ENCODE measurements around the gene SSBP4.
"Not testable (repeated sequence)": the region's sequence is repeated elsewhere in the genome, so short reads cannot be mapped to it uniquely, and the experiment has no call there.

The SSBP4 gene

DNA sequence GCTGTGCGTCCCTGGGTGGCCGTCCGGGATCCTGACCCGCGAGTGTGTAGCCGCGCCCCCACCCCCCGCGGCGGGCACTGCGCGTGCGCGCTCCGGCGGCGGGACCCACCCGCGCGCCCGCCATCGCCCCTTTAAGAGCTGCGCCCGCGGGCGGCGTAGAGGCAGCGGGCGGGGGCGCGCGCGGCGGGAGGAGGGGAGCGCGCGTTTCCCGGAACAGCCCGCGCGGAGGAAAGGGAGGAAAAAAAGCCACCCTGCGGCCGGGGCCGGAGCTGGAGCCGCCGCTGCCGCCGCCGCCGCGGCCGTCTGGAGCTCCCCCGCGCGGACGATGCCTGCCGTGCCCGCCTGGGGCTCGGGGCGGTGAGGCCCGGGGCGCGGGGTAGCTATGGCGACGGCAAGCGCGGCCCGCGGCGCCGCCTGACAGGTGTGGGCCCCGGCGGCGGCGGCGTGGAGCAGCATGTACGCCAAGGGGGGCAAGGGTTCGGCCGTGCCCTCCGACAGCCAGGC is at the start of gene SSBP4:
Gene SSBP4, plus strand, starts transcription at position 204 of the 504 bp plus-strand sequence. Its CDS starts 251 bp downstream, at position 455.
- peak; percentile 96 for DNase-seq

DNA sequence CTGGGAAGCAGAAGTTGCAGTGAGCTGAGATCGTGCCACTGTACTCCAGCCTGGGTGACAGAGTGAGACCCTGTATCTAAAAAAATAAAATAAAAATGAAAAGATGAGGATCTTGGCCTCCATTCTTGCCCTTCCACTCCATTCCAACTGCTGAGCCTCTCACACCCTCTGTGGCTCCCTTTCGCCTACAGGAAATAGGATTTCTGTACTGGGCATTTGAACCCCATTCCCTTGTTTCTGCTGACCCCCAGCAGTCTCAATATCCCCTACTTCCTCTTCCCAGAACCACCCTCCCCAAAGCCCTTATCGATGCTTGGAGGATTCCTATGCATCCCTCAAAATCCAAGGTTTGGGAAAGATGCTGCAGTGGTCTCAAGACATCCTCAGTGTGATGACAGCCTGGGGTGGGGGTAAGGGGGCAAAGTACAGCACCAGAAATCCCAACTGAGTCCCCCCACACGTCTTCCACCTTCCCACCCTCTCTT is 45.7 kb upstream of the SSBP4 start:
- no peak for DNase-seq

DNA sequence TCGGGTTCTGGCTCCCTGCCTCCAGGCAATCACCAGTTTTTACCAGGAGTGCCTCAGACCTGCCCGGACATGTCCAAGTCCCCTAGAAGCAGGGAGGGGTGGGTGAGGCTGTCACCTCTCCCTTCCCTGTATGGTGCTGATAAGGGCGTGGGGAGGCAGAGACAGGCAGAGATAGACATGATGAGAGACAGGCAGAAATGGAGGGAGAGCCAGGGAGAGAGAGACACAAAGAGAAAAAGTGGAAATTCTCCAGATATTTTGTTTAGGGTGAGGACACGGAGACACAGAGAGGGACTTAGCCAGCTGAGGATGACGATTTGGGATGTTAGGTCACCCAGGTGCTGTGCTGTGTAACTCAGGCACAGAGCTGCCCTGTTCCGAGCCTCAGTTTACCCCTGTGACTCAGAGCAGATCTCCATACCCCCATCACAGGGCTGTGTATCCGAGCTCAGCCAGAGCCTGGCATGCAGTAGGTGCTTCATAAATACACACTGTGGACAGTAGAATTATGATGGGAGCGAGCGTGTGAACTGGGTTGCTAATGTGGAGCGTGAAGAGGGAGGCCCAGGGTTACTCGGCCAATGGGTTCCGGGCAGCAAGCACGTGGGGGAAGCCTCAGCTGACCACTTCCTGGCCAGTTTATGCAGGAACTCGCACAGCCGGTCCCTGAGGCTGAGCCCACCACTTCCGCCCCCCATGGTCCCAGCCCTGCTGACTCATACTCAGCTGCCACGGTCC is 45.1 kb upstream of the SSBP4 start:
- DNase-seq, result peak; percentile 96

DNA sequence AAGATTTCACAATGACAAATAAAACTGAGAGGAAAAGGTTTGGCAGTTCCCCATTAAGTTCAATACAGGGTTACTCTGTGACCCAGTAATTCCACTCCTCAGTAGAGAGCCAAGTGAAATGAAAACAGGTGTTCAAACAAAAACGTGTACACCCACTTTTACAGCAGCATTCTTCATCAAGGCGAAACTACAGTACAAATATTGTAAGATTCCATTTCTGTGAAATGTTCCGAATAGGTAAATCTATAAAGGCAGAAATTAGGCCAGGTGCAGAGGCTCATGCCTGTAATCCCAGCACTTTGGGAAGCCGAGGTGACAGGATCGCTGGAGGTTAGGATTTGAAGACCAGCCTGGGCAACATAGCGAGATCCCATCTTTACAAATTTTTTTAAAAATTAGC is 42.2 kb upstream of the SSBP4 start:
- peak; percentile 89 for DNase-seq

DNA sequence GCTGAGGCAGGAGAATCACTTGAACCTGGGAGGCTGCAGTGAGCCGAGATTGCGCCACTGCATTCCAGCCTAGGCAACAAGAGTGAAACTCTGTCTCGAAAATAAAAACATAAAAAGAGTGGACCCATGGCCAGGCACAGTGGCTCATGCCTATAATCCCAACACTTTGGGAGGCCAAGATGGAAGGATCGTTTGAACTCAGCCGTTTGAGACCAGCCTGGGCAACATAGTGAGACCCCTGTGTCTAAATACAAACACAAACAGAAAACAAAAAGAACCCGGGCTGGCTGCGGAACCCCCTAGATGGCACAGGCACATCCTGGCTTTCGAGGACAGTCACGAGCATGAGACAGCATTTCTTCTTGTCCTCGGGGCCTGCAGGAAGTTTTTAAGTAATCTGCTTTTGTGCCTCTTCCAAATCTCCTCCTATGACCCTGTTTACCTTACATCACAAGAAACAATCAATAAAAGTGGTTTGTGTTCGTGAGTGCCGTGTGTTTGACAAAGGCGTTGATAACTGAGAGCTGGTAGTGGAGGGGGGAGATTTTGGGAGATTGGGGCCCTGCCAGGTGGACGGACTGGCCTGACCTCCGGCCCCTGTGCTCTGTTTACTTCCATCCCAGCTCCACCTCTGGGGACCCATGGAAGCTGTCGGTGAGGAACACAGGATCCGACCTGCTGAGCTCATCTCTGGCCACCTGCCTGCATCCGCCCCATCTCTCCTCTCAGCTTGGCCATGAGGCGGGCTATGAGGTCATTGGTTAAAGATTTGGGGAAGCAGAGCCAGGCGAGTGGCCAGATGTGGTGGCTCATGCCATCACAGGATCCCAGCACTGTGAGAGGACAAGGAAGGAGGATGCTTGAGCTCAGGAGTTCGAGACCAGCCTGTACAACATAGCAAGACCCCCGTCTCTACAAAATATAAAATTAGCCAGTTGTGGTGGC is 39.1 kb upstream of the SSBP4 start:
- DNase-seq, result peak; percentile 82

DNA sequence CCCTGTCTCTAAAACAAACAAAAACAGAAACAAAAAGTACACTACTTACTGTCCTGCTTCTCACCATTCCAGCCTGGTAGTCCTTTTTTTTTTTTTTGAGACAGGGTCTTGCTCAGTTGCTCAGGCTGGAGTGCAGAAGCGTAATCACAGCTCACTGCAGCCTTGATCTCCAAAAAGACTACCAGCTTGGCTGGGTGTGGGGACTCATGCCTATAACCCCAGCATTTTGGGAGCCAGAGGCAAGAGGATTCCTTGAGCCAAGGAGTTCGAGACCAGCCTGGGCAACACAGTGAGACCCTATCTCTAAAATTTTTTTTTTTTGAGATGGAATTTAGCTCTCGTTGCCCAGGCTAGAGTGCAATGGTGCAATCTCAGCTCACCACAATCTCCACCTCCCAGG is 38.4 kb upstream of the SSBP4 start:
- no peak for DNase-seq

DNA sequence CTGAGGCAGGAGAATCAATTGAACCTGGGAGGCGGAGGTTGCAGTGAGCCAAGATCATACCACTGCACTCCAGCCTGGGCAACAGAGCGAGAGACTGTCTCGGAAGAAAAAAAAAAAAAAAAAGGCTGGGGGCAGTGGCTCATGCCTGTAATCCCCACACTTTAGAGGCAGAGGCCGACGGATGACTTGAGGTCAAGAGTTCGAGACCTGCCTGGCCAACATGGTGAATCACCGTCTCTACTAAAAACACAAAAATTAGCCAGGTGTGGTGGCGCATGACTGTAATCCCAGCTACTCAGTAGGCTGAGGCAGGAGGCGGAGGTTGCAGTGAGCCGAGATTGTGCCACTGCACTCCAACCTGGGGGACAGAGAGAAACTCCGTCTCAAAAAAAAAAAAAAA is 35.6 kb upstream of the SSBP4 start:
- DNase-seq, result not testable (repeated sequence)

DNA sequence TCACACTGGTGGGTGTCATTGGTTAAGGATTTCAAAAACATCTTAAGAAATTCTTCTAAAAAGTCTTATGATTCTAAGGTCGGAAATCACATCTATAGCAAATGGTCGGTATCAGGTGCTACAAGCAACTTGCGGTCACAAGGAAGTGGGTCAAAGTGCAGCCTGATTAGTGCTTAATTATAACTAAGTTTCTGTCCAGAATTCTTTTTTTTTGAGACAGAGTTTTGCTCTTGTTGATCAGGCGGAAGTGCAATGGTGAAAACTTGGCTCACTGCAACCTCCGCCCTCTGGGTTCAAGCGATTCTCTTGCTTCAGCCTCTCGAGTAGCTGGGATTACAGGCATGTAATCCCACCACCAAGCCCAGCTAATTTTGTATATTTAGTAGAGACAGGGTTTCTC is 34.4 kb upstream of the SSBP4 start:
- DNase-seq, result no peak

DNA sequence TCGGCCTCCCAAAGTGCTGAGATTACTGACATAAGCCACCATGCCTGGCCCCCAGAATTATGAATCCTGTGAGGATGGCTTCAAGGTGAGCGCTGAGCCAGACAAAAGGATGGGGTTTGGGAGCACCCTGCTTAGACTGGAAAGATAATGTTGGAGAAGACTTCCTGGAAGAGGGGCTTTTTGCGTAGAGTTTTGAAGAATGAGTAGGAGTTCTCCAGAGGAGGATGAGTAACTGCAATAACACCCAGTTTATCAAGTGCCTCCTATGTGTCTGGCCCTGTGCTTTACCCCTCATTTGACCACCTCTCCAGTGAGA is 33.9 kb upstream of the SSBP4 start:
- no peak for DNase-seq

DNA sequence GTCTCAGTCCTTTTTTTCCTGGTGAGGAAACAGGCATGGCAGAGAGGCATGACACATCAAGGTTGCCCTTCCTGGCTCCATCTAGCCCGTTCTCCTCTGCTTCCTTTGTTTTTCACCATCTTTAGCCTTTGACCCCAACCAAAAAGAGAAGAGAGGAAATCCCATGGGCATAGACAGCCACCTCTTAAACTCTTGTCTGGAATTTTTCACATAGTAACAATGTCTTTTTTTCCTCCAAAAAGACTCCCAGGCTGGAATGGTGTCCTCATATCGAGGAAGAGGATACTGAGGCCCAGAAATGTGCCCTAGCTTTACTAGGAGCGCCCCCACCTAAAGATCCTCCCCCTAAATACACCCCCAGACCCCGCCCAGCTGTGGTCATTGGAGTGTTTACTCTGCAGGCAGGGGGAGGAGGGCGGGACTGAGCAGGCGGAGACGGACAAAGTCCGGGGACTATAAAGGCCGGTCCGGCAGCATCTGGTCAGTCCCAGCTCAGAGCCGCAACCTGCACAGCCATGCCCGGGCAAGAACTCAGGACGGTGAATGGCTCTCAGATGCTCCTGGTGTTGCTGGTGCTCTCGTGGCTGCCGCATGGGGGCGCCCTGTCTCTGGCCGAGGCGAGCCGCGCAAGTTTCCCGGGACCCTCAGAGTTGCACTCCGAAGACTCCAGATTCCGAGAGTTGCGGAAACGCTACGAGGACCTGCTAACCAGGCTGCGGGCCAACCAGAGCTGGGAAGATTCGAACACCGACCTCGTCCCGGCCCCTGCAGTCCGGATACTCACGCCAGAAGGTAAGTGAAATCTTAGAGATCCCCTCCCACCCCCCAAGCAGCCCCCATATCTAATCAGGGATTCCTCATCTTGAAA is 33.3 kb upstream of the SSBP4 start, which contains the start of gene GDF15:
Gene GDF15, plus strand, starts transcription at position 484 of the 868 bp plus-strand sequence. Its CDS starts 32 bp downstream, at position 516.
- peak; percentile 87 for DNase-seq

DNA sequence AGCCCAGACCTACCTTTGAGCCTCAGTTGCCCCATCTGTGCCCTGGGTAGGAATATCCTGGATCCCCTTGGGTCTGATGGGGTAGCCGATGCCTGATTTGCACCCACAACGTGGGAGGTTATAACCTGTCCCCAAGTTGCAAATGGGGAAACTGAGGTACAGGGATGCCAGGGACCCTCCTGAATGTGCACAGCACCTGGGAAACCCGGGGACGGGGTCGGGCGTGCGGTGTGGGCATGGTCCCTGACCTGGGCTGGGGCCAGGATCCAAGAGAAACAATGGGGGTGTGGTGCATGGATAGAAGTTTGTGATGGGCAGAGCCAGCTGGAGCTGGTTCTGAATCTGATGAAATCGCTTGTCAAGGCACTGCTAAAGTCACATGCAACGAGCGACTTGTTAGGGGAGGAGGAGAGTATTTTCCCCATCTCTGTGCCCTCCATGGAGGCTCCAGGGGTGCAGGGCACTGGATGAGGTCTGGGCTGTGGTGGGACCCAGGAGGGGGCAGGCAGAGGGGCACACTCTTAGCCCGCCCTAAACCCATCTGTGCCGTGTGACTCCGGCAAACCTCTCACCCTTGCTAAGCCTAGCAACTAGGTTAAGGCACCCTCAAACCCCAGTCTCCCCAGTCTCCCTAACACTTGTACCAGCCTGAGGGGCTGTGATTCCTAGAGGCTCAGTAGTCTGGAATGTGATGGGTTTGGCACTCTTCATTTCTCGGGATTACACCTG is 32.5 kb upstream of the SSBP4 start:
- peak; percentile 46 for DNase-seq

DNA sequence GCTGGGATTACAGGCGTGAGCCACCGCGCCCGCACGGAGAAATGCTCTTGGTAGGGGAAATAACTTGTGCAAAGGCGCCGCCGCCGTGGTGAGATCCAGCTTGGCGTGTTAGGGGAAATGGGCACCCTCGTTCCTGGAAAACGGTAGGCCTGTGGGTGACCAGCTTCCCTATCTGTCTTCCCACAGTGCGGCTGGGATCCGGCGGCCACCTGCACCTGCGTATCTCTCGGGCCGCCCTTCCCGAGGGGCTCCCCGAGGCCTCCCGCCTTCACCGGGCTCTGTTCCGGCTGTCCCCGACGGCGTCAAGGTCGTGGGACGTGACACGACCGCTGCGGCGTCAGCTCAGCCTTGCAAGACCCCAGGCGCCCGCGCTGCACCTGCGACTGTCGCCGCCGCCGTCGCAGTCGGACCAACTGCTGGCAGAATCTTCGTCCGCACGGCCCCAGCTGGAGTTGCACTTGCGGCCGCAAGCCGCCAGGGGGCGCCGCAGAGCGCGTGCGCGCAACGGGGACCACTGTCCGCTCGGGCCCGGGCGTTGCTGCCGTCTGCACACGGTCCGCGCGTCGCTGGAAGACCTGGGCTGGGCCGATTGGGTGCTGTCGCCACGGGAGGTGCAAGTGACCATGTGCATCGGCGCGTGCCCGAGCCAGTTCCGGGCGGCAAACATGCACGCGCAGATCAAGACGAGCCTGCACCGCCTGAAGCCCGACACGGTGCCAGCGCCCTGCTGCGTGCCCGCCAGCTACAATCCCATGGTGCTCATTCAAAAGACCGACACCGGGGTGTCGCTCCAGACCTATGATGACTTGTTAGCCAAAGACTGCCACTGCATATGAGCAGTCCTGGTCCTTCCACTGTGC is 30.9 kb upstream of the SSBP4 start:
- DNase-seq, result peak; percentile 88

DNA sequence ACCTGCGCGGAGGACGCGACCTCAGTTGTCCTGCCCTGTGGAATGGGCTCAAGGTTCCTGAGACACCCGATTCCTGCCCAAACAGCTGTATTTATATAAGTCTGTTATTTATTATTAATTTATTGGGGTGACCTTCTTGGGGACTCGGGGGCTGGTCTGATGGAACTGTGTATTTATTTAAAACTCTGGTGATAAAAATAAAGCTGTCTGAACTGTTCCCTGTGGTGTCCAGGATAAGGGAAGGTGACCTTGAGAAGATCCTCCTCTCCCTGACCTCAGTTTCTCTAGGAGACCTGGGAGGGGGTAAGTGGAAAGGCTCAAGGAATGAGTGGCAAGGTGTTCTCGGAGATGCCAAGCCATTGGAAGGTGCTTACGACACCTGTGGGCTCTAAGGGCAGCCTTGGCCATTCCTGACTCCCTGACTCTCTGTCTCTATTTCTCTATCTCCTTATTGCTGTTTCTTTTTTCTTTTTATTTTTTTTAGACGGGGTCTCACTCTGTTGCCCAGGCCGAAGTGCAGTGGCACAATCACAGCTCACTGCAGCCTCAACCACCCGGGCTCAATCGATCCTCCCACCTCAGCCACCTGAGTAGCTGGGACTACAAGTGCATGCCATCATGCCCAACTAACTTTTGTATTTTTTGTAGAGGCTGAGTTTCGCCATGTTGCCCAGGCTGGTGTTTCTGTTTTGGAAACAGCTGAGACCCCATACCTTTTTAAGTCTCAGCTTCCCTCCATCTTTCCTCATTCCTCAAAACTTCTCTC is 30.1 kb upstream of the SSBP4 start:
- DNase-seq, result no peak

DNA sequence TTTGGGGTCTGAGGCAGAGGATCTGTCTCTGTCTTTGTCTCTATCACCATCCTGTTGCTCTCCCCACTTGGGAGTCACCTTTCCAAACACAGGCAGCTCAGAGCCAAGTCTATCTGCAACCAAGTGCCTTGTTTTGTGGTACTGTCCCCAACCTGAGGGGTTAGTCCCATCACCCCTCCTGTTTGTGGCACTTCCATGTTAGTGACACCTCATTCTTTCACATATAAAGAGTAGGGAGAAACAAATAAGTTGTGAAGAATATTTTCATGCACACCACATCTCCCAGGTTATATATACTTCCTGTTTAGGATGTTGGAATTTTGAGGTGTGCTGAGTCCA is 29.5 kb upstream of the SSBP4 start:
- no peak for DNase-seq

DNA sequence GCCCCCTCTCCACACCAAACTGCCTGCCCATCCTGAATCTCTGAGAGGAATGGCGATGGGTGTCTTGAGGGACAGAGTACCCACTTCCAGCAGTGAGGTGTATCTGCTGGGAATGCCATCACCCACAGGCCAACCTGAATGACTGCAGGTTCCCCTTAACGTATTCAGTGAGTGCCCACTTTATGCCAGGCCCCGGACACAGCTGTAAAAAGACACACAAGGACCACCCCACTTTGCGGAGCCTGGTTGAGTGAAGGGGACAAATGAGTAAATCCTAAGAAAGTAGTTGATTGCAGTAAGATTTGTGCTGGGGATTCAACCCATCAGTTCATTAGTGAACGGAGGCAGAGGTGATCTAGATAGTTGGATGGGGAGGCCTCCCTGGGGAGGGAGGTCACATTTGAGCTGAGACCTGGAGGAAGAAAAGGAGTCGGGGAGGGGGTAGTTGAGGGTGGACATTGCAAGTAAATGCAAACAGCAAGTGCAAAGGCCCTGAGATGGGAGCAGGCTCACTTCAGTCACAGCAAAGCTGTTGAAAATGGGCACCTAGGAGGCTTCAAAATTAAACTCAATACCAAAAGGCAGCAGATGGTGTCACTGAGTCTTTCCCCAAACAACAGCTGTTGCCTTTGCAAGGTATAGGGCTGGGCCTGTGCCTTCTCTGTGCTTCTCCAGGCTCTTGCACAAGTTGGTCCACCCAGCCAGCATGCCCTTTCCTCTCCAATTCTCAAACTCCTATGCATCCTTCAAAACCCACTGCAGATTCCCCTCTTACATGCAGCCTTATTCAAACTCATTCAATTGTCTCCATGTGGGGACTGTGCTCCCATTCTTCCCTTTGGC is 28.9 kb upstream of the SSBP4 start:
- peak; percentile 67 for DNase-seq

DNA sequence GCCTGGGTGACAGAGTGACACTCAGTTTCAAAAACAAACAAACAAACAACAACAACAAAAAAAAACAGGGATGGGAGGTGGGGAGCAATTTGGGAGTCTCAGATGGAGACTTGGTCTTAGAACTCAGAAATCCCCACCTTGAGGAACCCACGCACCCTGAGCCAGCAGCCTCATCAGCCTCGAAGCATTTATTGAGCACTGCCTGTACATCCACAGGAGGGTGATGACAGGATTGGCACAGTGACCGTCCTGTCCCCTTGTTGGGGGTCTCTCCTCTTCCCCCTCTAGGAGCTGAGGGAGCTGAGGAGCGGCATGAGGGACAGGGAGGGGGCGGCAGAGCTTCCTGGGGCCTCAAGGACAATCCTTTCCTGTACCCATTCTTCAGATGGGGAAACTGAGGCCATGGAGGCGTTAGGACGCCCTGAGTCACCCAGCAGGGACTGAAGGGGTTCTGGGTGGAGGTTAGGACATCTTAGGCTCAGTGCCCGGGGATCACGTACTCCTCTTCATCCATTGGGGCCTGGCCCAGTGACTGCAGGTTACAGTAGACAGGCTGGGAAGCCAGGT is 27.6 kb upstream of the SSBP4 start:
- no peak for DNase-seq

DNA sequence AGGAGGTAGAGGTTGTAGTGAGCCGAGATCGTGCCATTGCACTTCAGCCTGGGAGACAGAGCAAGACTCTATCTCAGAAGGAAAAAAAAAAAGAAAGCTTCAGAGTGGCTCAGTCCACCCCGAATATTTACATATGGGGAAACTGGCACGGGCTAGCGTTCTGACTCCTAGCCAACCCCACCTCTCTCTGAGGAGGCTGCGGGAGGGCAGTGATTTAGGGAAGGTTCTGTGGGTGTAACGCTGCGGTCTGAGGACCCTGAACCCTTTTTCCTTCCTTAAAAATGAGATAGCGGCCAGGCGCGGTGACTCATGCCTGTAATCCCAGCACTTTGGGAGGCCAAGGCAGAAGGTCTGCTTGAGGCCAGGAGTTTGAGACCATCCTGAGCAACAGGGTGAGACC is 26.8 kb upstream of the SSBP4 start:
- DNase-seq, result no peak

DNA sequence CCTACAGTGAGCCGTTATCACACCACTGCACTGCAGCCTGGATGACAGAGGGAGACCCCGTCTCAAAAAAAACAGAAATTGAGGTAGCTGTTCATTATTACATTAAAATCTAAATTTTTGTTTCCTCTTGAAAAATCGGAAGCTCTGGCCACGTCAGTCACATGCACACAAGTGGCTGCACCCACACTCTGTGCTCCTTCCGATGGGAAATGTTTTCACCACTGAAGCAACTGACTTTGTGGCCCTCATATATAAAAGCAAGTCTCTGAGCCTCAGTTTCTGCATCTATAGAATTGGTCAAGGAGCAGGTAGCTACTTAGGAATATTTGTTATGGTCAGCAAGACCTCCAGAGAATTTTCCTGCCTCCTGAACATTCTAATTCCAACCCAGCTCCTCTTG is 26.3 kb upstream of the SSBP4 start:
- no peak for DNase-seq

DNA sequence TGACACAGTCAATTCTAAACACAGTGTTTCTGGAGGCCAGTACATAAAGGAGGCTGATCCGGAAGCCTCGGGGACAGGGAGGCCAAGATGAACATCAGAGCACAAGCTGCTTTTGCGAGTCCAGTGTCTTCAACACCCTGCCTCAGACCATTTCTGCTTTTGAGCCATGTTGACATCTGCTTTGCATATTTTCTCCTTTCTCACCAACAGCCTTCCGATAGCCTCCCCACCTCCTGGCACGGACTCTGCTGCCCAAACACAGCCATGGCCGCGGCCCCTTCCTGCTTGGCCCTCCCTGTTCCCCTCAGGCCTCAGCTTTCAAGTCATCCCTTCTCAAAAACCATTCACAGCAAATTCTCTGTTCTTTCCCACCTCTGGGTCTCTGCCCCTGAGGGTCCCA is 25.4 kb upstream of the SSBP4 start:
- no peak for DNase-seq
